HG02884 (cell line): ENCODE measurements around the gene PLEKHG3.

ENCODE experiments used
- ATAC-seq: cut with Tn5 transposase; IDR thresholded peaks from one replicate; pipeline ENCODE4 v1.9.1; 2021; ENCODE audit warnings: mild to moderate bottlenecking, moderate library complexity; ENCODE audit not compliant: unreplicated experiment

PLEKHG3 gene

DNA sequence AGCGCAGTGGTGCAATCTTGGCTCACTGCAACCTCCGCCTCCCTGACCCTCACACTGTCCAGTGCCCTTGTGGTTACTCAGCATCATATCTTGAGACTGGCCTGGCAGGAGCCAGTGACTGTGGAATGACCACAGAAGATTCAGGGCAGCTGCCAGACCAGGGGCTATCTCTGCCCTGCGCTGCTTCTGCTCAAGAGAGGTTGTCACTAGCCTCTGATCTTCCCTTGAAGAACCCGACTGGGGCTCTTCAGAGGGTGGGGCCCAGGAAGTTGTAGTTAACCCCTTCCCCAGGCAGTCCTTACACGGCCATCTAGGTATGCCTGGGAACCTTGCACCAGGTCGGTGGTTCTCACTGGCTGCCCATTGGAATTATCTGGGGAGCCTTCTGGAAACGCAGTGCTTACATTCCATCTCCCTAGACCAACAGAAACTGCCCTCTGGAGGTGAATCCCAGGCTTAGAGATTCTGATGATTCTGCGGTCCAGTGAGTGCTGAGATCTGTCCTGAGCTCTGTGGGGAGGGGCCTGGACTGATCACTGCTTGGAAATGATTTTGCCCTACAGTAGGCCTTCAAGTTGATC, 41.4 kb downstream of the PLEKHG3 start:
- ATAC-seq: no peak

DNA sequence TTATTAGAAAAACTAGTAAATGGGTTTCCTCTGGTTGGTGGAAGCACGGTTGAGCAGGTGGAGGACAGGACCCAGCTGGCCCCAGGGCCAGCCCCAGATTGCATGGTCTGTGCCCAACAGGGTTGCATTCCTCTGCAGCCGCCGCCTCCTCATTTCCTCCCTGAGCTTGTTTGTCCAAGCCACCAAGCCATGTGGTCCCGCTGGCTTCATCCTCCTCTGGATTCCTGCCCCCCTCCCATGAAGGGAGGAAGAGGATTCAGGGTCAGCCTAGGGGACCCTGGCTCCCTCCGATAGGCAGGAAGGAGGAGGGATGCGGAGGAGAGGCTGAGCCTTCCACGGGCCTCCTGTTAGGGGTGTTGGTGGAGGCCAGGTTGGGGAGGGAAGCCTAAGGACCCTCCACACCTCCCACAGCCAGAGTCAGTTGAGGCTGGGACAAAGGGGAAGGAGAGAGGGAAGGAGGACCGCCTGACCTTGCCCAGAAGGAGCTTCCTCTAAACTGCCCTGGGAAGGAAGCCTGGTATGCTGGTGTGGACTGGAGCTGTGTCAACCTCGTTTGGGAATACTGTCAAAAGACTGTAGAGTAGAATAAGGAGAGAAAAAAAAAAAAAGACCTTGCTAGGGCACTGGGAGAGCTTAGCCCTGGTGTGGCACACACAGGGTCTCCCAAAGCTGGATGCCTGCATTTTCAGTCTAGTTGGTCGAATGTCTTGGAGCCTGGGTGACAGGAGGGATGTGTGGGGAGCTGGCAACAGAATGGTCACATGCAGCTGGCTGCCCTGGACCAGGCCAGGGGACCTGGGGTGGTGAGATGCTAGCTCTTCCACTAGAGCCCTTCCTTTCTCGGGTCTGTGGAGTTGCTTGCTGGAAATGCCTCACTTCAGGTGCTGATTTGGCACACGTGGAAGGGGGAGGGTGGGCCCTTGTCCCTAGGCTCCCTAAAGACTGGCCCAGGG, 42.4 kb downstream of the PLEKHG3 start:
- no peak for ATAC-seq

DNA sequence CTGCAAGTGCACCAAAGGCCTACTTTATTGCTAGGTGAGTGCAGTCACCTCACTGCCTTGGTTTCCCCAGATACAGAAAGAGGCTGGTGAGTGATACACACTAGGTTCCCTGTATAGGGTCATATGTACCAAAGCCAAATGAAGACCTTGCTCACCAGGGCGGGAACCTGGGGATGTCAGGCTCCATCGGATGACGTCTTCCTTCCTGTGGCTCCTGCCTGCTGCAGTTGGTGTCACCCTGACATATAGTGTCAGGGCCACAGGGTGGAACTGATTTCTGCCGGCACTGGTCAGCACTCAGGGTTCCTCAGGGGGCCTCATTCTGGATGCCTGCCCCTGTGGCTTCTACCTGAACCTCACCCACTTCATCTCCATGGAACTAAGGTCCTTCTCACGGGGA, 43.1 kb downstream of the PLEKHG3 start:
- no peak for ATAC-seq

DNA sequence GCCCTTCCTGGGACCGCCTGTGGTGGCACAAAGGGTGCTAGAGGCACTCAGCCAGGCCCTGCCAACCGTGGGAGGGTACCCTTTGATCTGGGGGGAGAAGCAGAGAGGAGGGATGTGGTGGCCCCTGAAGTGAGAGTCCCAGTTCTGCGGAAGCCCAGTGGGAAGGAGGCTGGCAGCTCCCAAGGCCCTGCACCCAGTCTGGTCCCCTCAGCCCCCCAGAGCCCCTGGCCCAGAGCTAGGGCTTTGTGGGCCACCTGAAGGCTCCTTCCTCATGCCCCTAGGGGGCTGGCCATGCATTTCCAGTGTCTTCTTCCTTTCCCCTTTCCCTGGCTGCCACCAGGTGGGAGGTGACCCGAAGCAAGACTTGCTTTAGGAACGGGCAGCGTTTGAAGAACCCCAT, 44.3 kb downstream of the PLEKHG3 start:
- no peak for ATAC-seq

DNA sequence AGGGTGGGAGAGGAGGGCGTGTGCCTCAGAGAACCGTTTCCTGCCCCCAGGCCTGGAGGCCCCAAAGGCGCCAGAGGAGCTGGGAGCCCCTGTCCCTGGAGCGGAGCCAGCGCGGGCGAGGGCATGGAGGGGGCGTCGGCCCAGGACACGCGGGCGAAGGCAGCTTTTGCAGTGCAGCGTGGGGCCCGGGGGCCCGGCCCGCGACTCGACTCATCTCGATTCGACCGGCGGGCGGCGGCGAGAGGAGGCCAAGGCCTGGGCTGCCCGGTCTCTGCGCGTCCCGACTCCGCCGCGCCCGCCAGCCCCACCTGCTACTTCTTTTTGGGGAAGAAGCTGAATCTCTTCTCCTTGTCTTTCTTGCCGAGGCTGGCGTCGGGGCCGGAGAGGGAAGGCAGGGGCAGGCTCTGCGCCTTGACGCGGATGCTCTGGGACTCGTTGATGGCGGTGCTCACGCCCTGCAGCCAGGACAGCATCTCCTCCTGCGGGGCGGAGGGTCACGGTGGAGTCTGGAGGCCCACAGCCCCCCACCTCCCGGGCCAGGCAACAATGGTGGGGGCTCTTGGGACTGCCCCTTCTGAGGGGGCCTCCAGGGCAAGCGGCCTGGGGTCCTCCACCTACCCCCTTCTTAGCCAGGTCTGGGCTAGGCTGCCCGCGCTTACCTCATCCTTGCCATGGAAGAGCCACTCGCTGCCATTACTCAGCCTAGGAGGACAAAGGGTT, 44.9 kb downstream of the PLEKHG3 start:
- ATAC-seq: no peak

DNA sequence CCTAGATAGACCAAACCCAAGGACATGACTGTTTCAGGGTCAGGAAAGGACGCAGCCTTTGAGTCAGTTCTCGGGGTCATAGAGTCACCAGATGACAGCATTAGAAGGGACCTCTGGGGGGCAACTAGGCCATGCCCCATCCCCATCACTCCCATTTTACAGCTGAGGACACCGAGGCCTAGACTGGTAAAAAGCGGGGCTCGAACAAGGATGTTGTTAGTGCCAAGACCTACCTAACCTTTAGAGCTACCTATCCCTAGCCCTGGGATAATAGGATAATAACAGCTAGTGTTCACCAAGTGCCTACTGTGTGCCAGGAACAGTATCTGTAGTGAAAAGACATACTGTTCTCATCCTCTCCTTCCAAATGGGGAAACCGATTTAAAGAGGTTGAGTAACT, 48.7 kb downstream of the PLEKHG3 start:
- no peak for ATAC-seq

DNA sequence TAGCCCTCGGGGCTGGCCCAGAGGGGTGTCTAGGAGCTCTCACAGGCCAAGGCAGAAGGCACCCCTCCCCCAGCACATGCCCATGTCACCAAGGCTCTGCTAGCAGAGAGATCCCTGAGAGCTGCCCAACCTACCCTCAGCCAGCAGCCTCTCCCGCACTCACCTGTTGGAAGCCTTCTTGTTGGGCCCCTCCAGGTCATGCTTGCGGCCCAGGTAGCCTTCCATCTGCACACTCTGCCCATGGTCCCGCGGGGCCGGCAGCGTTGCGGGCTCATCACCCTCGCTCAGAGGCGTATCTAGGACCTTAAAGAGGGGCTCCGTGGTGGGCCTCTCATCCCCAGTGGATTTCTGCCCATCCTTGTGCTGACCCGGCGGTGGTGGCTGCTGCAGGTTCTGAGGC, 49.1 kb downstream of the PLEKHG3 start:
- no peak for ATAC-seq

DNA sequence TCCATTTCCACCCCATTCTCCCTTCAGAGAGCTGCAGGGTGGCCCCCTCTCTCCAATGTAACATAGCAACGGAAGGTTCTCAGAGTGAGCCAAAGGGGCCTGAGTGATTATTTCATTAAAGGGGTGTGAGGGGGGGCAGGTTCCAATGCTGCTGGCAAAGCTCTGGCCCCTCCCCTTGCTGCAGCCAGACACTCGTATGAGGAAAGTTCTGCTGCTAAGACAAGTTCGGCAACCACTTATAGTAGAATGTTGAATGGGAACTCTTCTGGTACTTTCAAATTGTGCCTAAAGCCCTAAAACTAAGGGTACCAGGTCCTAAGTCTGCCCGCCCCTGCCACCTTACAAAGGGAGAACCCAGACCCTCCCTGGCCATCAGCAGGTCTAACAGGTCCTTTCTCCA, 49.8 kb downstream of the PLEKHG3 start:
- no peak for ATAC-seq

DNA sequence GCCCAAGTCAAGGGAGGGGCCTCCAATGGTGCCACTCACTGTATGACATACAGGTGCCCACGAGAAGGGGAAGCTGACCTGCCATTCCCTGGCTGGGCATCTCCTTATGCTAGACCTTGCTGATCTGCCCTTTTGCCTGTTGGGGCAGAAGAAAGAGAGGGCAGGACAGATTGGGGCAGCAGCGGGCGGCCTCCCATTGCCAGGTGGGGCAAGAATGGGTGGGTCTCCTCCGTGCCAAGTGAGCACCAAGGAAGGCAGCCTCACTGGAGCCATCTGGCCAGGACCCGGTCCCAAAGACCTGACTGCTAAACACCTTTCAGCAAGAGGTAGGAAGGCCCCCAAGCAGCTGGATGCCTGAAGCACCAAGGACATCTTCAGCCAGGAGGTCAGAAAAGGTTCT, 50.5 kb downstream of the PLEKHG3 start:
- no peak for ATAC-seq

DNA sequence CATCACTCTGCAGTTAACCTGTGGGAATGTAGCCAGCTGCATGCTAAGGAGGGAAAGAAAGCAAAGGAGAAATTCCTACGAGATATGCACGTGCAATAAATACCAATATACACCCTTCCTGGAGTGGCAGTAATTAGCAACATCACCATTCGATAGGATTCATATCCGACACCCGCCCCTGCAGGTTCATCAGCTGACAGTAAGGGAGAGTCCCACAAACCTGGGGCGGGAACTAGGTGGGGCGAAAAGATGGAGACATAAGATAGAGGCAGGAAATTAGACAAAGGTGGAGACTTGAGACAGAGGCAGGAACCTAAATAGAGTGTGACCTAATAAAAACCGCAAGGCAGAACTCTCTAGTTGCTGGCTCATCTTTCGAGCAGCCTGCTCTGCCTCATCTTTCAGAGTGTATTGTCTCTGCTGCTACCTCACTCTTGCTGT, 51.6 kb downstream of the PLEKHG3 start:
- ATAC-seq: no peak

DNA sequence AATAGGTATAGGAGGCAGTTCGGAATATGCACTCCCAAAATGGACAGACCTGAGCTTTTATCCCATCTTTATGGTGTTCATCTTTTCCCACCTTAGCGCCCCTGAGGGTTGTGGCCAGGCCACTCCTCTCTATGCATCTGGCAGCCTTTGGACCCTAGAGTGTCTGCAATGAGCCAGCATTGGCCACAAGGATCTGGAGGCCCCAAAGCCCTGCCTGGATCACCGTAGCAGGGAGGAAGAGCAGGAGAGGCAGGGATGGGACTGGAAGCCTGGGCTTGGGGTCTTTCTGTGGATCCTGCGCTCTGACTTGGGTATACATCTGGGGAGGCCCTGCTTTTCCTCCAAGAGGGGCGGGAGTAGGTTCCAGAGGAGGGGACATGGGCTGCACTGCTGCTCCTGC, 52.5 kb downstream of the PLEKHG3 start:
- no peak for ATAC-seq

DNA sequence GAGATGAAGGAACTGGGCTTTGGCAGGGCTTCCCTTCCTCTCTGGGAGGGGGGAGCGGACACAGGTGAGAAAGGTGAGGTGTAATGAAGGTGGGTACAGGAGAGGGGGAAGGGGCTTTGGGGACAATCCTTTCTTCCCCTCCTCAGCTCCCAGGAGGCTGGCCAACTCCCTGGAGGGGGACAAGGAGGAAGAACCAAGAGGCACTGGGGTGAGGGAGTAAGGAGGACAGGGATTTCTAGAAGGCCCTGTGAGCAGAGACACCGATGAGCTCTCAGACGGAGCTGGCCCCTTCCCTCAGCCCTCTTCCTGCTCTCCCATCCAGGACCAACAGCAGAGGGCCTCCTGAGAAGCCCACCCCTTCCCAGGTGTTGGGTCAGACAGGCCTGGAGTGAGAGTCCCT, 53.4 kb downstream of the PLEKHG3 start:
- no peak for ATAC-seq

DNA sequence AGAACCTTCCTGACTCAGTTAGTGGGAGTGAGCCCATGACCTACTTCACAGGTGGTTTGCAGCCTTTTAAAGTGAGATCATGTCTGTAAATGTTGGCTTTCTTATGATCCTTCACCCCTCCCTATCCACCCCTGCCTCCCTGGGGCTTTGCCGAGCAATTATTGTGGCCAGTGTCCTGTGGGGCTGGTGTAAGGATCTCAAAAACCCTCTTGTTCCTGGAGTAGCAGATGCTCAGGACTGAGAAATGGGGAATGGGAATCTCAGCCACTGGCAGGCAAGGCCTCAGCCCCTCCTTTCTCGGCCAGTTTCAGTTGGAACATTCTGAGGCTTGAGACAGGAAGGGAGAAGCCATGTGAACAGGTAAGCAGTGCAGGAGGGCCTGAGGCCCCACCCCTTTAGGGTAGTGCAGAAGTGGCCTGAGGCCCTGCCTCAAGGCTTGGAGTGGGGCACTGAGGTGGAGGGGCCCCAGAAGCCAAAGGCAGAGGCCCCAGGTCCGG, 53.8 kb downstream of the PLEKHG3 start:
- no peak for ATAC-seq

DNA sequence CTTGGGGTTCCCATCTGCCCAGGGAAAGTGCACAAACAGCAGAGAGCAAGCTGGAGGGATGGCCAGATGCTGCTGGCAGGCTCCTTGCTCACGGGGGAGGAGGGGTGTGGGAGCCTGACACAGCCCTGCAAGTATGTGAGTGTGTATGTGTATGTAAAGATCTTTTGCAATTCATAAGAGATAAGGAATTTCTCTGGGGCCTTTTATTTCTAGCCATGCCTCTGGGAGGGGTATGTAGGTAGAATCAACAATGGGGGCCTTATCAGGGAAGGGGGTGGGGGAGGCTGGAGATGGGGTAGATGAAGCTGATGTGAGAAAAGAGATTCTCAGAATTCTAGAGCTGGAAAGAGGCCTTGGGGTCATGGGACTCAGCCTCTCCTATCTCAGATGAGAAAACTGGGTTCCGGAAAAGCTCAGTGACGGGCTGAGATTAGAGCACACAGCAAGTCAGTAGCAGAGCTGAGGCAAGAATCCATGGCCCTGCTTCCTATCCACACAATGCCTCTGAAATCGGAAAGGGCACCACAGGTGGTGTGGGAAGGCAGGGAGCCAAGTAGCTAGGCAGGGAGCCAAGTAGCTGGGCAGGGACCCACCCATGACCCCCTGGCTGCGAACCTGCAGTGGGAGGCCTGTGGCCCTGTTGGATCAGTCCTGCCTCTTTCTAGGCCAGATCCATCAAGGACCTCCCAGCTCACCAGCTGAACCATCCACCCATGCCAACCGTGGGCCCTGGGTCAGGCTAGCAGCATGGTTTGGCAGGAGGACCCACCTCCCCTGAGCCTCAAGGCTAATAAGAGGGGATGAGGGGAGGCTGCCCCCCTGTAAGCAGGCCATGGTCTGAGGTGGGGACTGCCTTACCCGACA, 54.7 kb downstream of the PLEKHG3 start:
- ATAC-seq: no peak

DNA sequence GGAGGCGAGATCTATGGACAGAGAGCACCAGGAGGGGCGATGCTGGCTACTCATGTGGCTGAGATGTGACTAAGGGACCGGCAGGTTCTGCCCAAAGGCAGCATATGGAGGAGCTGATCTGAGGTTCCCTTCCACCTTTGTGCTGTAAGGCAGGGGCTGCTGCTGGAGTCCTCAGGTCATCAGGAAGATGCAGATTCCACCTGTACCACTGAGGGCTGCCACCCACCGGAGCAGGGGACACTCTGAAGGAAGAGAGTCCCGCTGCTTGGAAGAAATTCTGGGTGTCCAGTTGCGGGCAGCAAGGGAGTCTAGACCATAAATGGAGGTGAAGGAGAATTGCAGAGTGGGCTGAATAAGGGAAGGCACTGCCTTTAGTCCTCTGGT, 55.3 kb downstream of the PLEKHG3 start:
- ATAC-seq: no peak

DNA sequence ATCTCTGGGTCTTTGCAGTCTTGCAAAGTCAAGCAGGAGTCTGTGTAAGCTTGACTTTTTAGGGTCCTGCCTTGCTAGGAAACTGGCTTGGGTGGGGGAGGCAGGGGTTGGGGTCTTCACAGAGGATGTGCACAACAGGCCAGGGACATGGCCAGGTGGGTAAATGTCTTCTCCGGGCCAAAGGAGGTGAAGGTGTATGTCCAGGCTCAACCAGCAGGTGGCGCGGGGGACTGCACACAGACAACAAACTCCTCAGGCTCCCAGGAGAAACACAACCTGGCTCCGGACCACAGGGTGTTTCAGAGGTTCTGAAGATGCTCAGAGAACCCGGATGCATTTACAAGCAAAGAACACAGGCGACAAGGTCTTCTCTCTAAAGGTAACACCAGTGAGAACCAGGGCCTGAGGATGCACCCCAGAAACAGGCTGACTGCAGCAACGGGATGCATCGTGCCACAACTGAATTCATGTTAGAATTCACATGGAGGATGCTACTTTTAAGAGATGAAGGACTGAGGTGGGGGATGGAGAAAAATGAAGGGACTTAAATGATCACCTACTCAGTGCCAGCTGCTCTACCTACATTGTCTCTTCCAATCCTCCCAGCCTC, 56.0 kb downstream of the PLEKHG3 start:
- no peak for ATAC-seq

DNA sequence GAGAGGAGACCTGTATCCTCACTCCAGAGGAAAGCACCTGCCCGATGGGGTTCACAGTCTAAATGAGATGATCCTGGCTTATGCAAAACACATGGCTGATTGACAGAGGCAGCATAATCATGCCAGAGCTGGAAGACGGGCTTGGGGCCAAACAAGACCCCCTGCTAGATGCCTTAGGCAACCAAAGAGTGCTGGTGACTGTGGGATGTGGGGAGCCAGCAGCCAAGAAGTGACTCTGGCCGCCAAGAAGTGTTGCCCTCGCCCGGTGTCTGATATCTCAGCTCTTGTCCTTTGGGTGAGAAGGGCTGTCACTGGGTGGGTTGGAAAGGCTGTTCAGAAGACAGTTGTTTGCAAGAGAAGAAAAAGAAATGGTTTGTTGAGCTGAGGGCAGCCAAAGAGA, 56.7 kb downstream of the PLEKHG3 start:
- no peak for ATAC-seq

DNA sequence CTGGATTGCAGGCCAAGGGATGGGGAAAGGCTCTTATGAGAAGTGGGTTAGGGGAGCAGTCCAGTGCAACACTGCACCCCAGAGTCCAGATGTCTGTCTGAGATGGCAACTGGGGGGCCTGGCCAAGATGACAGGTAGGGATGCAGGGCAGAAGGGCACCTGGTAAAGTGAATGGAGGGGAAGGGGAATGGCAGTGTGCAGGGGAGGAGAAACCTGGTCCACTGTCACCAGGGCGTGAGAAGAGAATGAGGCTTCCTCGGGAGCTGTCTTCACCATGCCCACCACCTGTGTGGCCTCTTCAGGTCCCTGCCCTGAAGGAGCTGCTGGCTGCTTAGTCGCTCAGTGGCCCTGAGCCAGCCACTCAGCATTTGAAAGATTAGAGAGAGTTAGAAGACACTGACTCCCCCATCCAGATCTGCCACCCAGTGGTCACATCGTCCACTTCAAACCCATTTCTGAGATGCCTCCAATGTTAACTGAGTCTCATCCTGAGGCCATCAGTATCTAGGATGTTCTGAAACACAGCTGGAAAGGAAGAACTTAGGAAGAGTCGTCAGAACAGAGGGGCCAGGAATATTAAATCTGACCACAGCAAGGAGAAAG, 57.3 kb downstream of the PLEKHG3 start:
- no peak for ATAC-seq

DNA sequence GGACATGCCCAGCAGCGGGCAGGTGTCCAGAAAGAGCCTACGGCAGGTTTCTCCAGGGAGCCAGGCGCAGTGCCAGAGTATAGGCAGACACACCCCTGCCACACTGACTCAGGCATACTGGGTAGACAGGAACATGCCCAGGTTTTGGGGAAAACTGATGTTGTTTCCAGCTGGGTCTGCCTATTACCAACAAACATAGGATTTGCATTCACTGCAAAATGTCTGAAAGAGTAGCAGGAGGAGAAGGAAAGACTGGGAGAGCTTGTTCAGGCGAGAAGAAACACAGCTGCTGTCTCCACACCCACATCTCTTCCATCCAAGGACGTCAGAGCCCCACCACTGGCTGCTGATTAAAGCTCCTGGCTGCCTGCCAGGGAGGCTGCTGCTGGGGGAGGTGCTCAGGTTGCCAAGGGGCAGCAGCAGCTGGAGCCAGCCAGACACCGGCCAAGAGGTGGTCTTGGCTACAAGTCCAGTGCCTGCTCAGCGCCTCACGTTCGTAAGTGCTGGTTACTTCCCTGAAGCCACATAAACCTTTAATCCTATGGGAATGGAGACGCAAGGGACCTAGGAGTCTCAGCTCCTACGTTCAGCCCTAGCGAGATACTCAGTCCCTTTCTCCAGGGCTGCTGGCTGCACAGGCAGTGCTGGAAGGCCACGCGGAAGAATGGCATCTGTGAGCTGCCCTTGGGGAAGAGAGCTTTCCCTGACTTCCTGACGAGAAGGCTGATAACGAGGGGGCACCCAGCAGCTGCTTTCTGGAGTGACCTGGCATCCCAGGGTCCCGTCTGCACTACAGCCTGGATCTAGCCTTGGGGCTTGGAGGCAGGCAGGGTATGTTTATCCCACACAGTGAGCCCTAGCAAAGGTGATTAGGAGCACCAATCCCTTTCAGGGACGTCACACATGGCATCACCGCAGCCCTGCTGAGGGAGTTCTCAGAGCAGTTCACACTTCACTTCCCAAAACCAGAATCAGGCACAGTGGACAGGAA, 58.1 kb downstream of the PLEKHG3 start:
- ATAC-seq: no peak
